Measurements from ENCODE around the gene PPIF. TPM values are rescaled to one million over a fixed set of nuclear protein-coding genes. Genes with fewer than 3 reads are reported as not detected.

PPIF gene
- polyA plus RNA-seq, 1 donor (not counting 4 experiments of a cell fraction or from before 2014, with no cell fraction given) = 71.3 TPM

DNA sequence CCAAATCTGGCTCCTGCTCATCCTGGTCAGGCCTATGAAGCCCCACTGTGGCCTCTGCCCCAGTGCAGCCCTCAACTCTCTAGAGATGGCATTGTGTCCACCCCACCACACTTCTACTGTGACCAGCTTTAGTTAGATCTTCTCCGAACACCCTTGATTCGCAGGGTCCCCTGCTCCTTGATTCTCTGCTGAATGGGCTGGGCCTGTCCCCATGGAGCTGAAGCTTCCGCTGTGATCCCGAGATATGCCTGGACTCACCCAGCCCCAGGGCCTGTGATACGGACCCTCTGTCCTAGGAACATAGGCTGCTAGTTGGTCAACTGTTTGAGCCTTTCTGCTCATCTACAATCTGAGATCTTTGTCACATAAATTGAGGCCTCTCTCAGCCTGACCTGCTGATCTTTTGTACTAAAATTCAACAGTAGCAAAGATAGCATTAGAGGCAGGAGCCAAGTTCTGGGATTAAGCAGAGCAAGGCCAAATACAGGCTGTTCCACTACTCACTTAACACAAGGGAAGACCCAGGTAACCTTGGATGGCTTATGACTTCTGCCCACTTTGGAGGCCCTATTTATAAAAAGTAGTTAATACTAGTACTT, 6.5 kb upstream of the PPIF start:
- DNase-seq (ENCODE audit: low read depth, low spot score) = no peak
- H3K9ac ChIP-seq (ENCODE audit: control insufficient read depth, extremely low read depth, insufficient read depth, low read length) = no peak overlapping the region
- H2AFZ ChIP-seq (ENCODE audit: control insufficient read depth, low read length) = no peak overlapping the region
- no peak for TF ChIP-seq EZH2 (IDR thresholded peaks at IDR 0.05; ENCODE audit: low read length)
- TF ChIP-seq CTCF (optimal IDR thresholded peaks at IDR 0.05 in 1 of 3, IDR thresholded peaks at IDR 0.05 in 1 of 3, conservative IDR thresholded peaks at IDR 0.05 in 1 of 3; ENCODE audit: extremely low read depth in 1 of 3, insufficient read depth in 2 of 3, low read length in 3 of 3) = no peak
- H3K4me2 ChIP-seq (ENCODE audit: control insufficient read depth, extremely low read depth, insufficient read depth, low read depth, low read length) = no peak overlapping the region
- H3K27ac ChIP-seq (ENCODE audit: control insufficient read depth, insufficient read depth, low read length) = no peak overlapping the region
- FAIRE-seq = no peak
- no peaks in the 10 kb centered on the region for H4K20me1 ChIP-seq (ENCODE audit: control insufficient read depth, extremely low read depth, insufficient read depth, low read length)
- H3K79me2 ChIP-seq (ENCODE audit: control insufficient read depth, insufficient read depth, low read length) = no peaks in the 10 kb centered on the region
- no peaks in the 10 kb centered on the region for H3K9me3 ChIP-seq (ENCODE audit: control insufficient read depth, low read depth, low read length)
- no peak overlapping the region for H3K4me3 ChIP-seq (ENCODE audit: control insufficient read depth in 2 of 3, extremely low read depth in 1 of 3, insufficient read depth in 2 of 3, low read depth in 1 of 3, low read length in 3 of 3)
- no peaks in the 10 kb centered on the region for H3K36me3 ChIP-seq (ENCODE audit: control insufficient read depth in 2 of 2, extremely low read depth in 1 of 2, insufficient read depth in 2 of 2, low read length in 2 of 2)
- H3K27me3 ChIP-seq (ENCODE audit: control insufficient read depth, extremely low read depth, insufficient read depth, low read length) = no peaks in the 10 kb centered on the region
- dilution Hi-C loops (cut with MboI; ENCODE audit: extremely low pct_ligation_motif_present, low sequenced_read_pairs) = no loop called here
- peaks cover 2% of the 10 kb centered on the region for H3K4me1 ChIP-seq (ENCODE audit: control insufficient read depth, extremely low read depth, insufficient read depth, low read length)
- H3K9me1 ChIP-seq (ENCODE audit: control insufficient read depth, extremely low read depth, insufficient read depth, low read length) = no peaks in the 10 kb centered on the region

- H3K27ac ChIP-seq (ENCODE audit: control insufficient read depth, insufficient read depth, low read length) = no peak overlapping the region
- no peak for FAIRE-seq
- dilution Hi-C loops (cut with MboI; ENCODE audit: extremely low pct_ligation_motif_present, low sequenced_read_pairs) = no loop called here
Measured at GRCh38 chr10:79342295-79342761, 4.9 kb upstream of the PPIF start.

More at GRCh38 chr10:79342295-79342761, 4.9 kb upstream of the PPIF start:
- TF ChIP-seq CTCF (optimal IDR thresholded peaks at IDR 0.05 in 1 of 3, IDR thresholded peaks at IDR 0.05 in 1 of 3, conservative IDR thresholded peaks at IDR 0.05 in 1 of 3; ENCODE audit: extremely low read depth in 1 of 3, insufficient read depth in 2 of 3, low read length in 3 of 3) (no peak), EZH2 (IDR thresholded peaks at IDR 0.05; ENCODE audit: low read length) (no peak)
- Histone ChIP-seq H2AFZ (ENCODE audit: control insufficient read depth, low read length) (no peak overlapping the region), H4K20me1 (ENCODE audit: control insufficient read depth, extremely low read depth, insufficient read depth, low read length) (no peaks in the 10 kb centered on the region), H3K79me2 (ENCODE audit: control insufficient read depth, insufficient read depth, low read length) (peaks cover under 1% of the 10 kb centered on the region), H3K4me2 (ENCODE audit: control insufficient read depth, extremely low read depth, insufficient read depth, low read depth, low read length) (no peak overlapping the region), H3K9ac (ENCODE audit: control insufficient read depth, extremely low read depth, insufficient read depth, low read length) (no peak overlapping the region), H3K4me1 (ENCODE audit: control insufficient read depth, extremely low read depth, insufficient read depth, low read length) (peaks cover 9% of the 10 kb centered on the region), H3K9me1 (ENCODE audit: control insufficient read depth, extremely low read depth, insufficient read depth, low read length) (no peaks in the 10 kb centered on the region), H3K36me3 (ENCODE audit: control insufficient read depth in 2 of 2, extremely low read depth in 1 of 2, insufficient read depth in 2 of 2, low read length in 2 of 2) (no peaks in the 10 kb centered on the region), H3K4me3 (ENCODE audit: control insufficient read depth in 2 of 3, extremely low read depth in 1 of 3, insufficient read depth in 2 of 3, low read depth in 1 of 3, low read length in 3 of 3) (no peak overlapping the region), H3K9me3 (ENCODE audit: control insufficient read depth, low read depth, low read length) (no peaks in the 10 kb centered on the region), H3K27me3 (ENCODE audit: control insufficient read depth, extremely low read depth, insufficient read depth, low read length) (no peaks in the 10 kb centered on the region)
- DNase-seq (ENCODE audit: low read depth, low spot score) = no peak

All from keratinocyte (primary cell).